ENCODE data around the gene C1orf105.

DNA sequence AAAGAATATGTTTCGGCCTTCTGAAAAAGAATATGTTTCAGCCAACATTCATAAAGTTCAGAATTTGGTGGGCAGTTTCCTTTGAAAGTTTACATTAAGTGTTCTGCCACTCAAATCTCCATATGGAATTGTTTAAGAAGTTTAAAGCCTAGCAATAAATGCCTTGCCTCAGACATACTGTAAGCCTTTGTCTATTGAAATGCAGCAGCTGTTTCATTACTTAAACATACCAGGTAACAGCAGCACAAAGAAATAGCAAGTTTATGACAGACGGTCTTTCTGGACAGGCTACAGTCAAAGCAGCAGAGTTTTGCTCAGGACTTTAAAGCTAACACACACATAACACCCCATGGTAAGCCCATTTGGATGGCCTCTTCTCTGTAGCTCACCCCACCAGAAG lies 38.5 kb upstream of the C1orf105 start:
- TF ChIP-seq, protein P1, sequence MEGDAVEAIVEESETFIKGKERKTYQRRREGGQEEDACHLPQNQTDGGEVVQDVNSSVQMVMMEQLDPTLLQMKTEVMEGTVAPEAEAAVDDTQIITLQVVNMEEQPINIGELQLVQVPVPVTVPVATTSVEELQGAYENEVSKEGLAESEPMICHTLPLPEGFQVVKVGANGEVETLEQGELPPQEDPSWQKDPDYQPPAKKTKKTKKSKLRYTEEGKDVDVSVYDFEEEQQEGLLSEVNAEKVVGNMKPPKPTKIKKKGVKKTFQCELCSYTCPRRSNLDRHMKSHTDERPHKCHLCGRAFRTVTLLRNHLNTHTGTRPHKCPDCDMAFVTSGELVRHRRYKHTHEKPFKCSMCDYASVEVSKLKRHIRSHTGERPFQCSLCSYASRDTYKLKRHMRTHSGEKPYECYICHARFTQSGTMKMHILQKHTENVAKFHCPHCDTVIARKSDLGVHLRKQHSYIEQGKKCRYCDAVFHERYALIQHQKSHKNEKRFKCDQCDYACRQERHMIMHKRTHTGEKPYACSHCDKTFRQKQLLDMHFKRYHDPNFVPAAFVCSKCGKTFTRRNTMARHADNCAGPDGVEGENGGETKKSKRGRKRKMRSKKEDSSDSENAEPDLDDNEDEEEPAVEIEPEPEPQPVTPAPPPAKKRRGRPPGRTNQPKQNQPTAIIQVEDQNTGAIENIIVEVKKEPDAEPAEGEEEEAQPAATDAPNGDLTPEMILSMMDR (IDR thresholded peaks at IDR 0.05; ENCODE audit: insufficient read depth, low read length, poor library complexity, severe bottlenecking), result no peak
- TF ChIP-seq EZH2phosphoT487 (conservative IDR thresholded peaks at IDR 0.05; ENCODE audit: low read length), result no peak

All from SU-DHL-6 (cell line).